PC-9 (cell line): ENCODE measurements around the gene ATP11A.

ENCODE experiments used
- CTCF ChIP-seq: fragments of 200-600 bp; sonication (generic); conservative IDR thresholded peaks from 2 replicates; pipeline ENCODE4 v1.6.1; 2017; ENCODE audit warnings: mixed run types, antibody characterized with exemption, mild to moderate bottlenecking, moderate library complexity
- EZH2 ChIP-seq: fragments of 200-600 bp; sonication (generic); IDR thresholded peaks from 2 replicates; pipeline ENCODE4 v1.8.0; 2017; ENCODE audit warnings: antibody characterized with exemption, low read depth

- TF ChIP-seq CTCF (no peak), EZH2 (no peak)
These were observed 118.0 kb downstream of the ATP11A start for GRCh38 chr13:112807653-112808376.
